ENCODE measurements around the gene FBXO36.

DNA sequence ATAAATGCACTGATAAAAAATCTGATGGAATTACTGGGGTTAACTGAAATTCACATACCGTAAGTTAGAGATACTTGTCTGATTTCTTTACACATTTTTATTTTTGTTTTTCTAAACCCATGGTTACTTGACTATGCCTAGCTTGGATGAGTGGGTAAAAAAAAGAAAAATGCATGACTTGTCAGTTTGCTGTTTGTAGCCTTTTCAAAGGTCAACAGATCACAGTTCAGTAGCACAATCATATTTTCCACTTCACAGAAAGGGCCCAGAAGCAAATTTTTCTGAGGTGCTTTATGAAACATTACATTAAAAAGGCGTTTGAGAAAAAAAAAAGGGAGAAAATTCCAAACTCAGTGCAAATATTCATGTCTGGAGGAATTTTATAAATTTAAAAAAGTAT, 130.0 kb downstream of the FBXO36 start:
- TF ChIP-seq, protein P1, sequence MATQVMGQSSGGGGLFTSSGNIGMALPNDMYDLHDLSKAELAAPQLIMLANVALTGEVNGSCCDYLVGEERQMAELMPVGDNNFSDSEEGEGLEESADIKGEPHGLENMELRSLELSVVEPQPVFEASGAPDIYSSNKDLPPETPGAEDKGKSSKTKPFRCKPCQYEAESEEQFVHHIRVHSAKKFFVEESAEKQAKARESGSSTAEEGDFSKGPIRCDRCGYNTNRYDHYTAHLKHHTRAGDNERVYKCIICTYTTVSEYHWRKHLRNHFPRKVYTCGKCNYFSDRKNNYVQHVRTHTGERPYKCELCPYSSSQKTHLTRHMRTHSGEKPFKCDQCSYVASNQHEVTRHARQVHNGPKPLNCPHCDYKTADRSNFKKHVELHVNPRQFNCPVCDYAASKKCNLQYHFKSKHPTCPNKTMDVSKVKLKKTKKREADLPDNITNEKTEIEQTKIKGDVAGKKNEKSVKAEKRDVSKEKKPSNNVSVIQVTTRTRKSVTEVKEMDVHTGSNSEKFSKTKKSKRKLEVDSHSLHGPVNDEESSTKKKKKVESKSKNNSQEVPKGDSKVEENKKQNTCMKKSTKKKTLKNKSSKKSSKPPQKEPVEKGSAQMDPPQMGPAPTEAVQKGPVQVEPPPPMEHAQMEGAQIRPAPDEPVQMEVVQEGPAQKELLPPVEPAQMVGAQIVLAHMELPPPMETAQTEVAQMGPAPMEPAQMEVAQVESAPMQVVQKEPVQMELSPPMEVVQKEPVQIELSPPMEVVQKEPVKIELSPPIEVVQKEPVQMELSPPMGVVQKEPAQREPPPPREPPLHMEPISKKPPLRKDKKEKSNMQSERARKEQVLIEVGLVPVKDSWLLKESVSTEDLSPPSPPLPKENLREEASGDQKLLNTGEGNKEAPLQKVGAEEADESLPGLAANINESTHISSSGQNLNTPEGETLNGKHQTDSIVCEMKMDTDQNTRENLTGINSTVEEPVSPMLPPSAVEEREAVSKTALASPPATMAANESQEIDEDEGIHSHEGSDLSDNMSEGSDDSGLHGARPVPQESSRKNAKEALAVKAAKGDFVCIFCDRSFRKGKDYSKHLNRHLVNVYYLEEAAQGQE (IDR thresholded peaks at IDR 0.05; ENCODE audit: insufficient read depth in 1 of 2, low read depth in 2 of 2, low read length in 2 of 2), result no peak
- no peak for TF ChIP-seq SIN3A (IDR thresholded peaks at IDR 0.05; ENCODE audit: borderline replicate concordance, insufficient read depth, low read length)
- no peak for TF ChIP-seq TAF1 (IDR thresholded peaks at IDR 0.05; ENCODE audit: borderline replicate concordance, insufficient read depth, low read length)
- TF ChIP-seq POLR2AphosphoS5 (IDR thresholded peaks at IDR 0.05; ENCODE audit: low read depth, low read length), result no peak
- no peak for TF ChIP-seq FOXP2 (optimal IDR thresholded peaks at IDR 0.05; ENCODE audit: borderline replicate concordance, extremely low read depth, extremely low read length, insufficient read depth)

All from PFSK-1 (cell line).